HG02970 (cell line): ENCODE measurements around the gene KPNA2.

Experiments used
- ATAC-seq: cut with Tn5 transposase; IDR thresholded peaks from one replicate; pipeline ENCODE4 v1.9.1; 2021; ENCODE audit warnings: mild to moderate bottlenecking, moderate library complexity, moderate number of reproducible peaks; ENCODE audit not compliant: unreplicated experiment, low FRiP score

Gene KPNA2

GRCh38 chr17:68095205-68095811, 59.8 kb downstream of the KPNA2 start:
- ATAC-seq, result no peak

GRCh38 chr17:68096111-68096510, 60.6 kb downstream of the KPNA2 start:
- no peak for ATAC-seq
